H9 (cell line): ENCODE data around the gene TMEM120A. TPM values are rescaled to one million over a fixed set of nuclear protein-coding genes. Genes with fewer than 3 reads are reported as not detected.
A peak's percentile ranks its signal among the peaks of the same experiment; 100 is the strongest.
"Not testable (repeated sequence)": the region's sequence is repeated elsewhere in the genome, so short reads cannot be mapped to it uniquely, and the experiment has no call there.

Experiments
- DNase-seq: peaks from one replicate; pipeline ENCODE4 v3.0.0-alpha.2; 2017
- H2AFZ ChIP-seq: one replicate; pipeline ENCODE4 v1.6.1; 2013; ENCODE audit warnings: mild to moderate bottlenecking, low read length, control low read depth, moderate library complexity
- H2AK5ac ChIP-seq: 2 replicates; pipeline ENCODE4 v1.6.1; 2013; ENCODE audit warnings: low read length, control low read depth, mixed read lengths; ENCODE audit not compliant: insufficient read length
- H2BK120ac ChIP-seq: one replicate; pipeline ENCODE4 v1.6.1; 2013; ENCODE audit warnings: low read depth, mild to moderate bottlenecking, low read length, control low read depth, inconsistent platforms; ENCODE audit not compliant: poor library complexity, severe bottlenecking
- H2BK12ac ChIP-seq: 2 replicates; pipeline ENCODE4 v1.6.1; 2013; ENCODE audit warnings: low read length, control low read depth, mixed read lengths, low read depth; ENCODE audit not compliant: insufficient read length
- H2BK15ac ChIP-seq: 2 replicates; pipeline ENCODE4 v1.6.1; 2013; ENCODE audit warnings: low read depth, low read length, control low read depth
- H2BK20ac ChIP-seq: one replicate; pipeline ENCODE4 v1.6.1; 2013; ENCODE audit warnings: low read depth, mild to moderate bottlenecking, low read length, control low read depth, inconsistent platforms; ENCODE audit not compliant: poor library complexity, severe bottlenecking
- H2BK5ac ChIP-seq: 2 replicates; pipeline ENCODE4 v1.6.1; 2013; ENCODE audit warnings: low read length, control low read depth, mixed read lengths; ENCODE audit not compliant: insufficient read length
- H3K14ac ChIP-seq: 2 replicates; pipeline ENCODE4 v1.6.1; 2013; ENCODE audit warnings: low read length, control low read depth; ENCODE audit not compliant: insufficient read depth
- H3K18ac ChIP-seq: 2 replicates; pipeline ENCODE4 v1.6.1; 2013; ENCODE audit warnings: low read depth, mild to moderate bottlenecking, mixed read lengths, low read length, control low read depth; ENCODE audit not compliant: insufficient read length
- H3K23ac ChIP-seq: 2 replicates; pipeline ENCODE4 v1.6.1; 2013; ENCODE audit warnings: low read length, control low read depth, mixed read lengths, low read depth; ENCODE audit not compliant: insufficient read length
- H3K23me2 ChIP-seq: 2 replicates; pipeline ENCODE4 v1.6.1; 2013; ENCODE audit warnings: low read depth, mild to moderate bottlenecking, mixed read lengths, low read length, control low read depth; ENCODE audit not compliant: insufficient read length, poor library complexity, severe bottlenecking
- H3K27ac ChIP-seq: 2 replicates; pipeline ENCODE4 v1.5.1; 2013; ENCODE audit warnings: low read length, control low read depth, mixed read lengths, low read depth; ENCODE audit not compliant: insufficient read length
- H3K27me3 ChIP-seq: 2 replicates; pipeline ENCODE4 v1.6.1; 2013; ENCODE audit warnings: low read length, control low read depth, inconsistent platforms; ENCODE audit not compliant: insufficient read depth
- H3K4ac ChIP-seq: 2 replicates; pipeline ENCODE4 v1.6.1; 2013; ENCODE audit warnings: low read depth, mild to moderate bottlenecking, control low read depth, inconsistent platforms, low read length, moderate library complexity
- H3K4me1 ChIP-seq: 2 replicates; pipeline ENCODE4 v1.6.1; 2013; ENCODE audit warnings: low read length, control low read depth, inconsistent platforms; ENCODE audit not compliant: insufficient read depth
- H3K4me2 ChIP-seq: 2 replicates; pipeline ENCODE4 v1.6.1; 2013; ENCODE audit warnings: low read length, control low read depth, mixed read lengths; ENCODE audit not compliant: insufficient read length, insufficient read depth
- H3K56ac ChIP-seq: 2 replicates; pipeline ENCODE4 v1.6.1; 2013; ENCODE audit warnings: low read depth, mild to moderate bottlenecking, mixed read lengths, low read length, control low read depth; ENCODE audit not compliant: insufficient read length
- H3K79me1 ChIP-seq: 2 replicates; pipeline ENCODE4 v1.6.1; 2013; ENCODE audit warnings: low read depth, mild to moderate bottlenecking, moderate library complexity, low read length, control low read depth, inconsistent platforms; ENCODE audit not compliant: insufficient read depth, poor library complexity, severe bottlenecking
- H3K79me2 ChIP-seq: 2 replicates; pipeline ENCODE4 v1.6.1; 2013; ENCODE audit warnings: low read length, control low read depth, inconsistent platforms; ENCODE audit not compliant: insufficient read depth
- H3K9ac ChIP-seq: 2 replicates; pipeline ENCODE4 v1.6.1; 2013; ENCODE audit warnings: low read length, control low read depth, mixed read lengths; ENCODE audit not compliant: insufficient read length; ENCODE audit errors: extremely low read depth
- H3K9me3 ChIP-seq: one replicate; pipeline ENCODE4 v1.6.1; 2013; ENCODE audit warnings: low read depth, low read length, inconsistent platforms; ENCODE audit not compliant: control insufficient read depth
- H3T11ph ChIP-seq: one replicate; pipeline ENCODE4 v1.6.1; 2013; ENCODE audit warnings: mild to moderate bottlenecking, low read length, control low read depth, inconsistent platforms
- H4K20me1 ChIP-seq: one replicate; pipeline ENCODE4 v1.6.1; 2013; ENCODE audit not compliant: control insufficient read depth, insufficient read length, insufficient read depth
- H4K5ac ChIP-seq: 2 replicates; pipeline ENCODE4 v1.6.1; 2013; ENCODE audit warnings: low read depth, mild to moderate bottlenecking, mixed read lengths, low read length, control low read depth; ENCODE audit not compliant: insufficient read length
- H4K8ac ChIP-seq: replicated peaks from 2 replicates; pipeline ENCODE4 v1.6.1; 2013; ENCODE audit warnings: low read length, control low read depth, mixed read lengths, low read depth; ENCODE audit not compliant: insufficient read length
- H4K91ac ChIP-seq: 2 replicates; pipeline ENCODE4 v1.6.1; 2013; ENCODE audit warnings: low read depth, mild to moderate bottlenecking, moderate library complexity, mixed read lengths, low read length, control low read depth; ENCODE audit not compliant: insufficient read length
- H3K27ac Mint-ChIP-seq, 3 experiments: 2 replicates in 2 of 3; 3 replicates in 1 of 3; pipeline ENCODE4 v1.8.0; 2020 to 2021; ENCODE audit warnings: mixed read lengths in 3 of 3, mild to moderate bottlenecking in 1 of 3, moderate library complexity in 1 of 3
- H3K27me3 Mint-ChIP-seq: 2 replicates; pipeline ENCODE4 v1.8.0; 2021; ENCODE audit warnings: low read depth, mild to moderate bottlenecking, moderate library complexity, mixed read lengths
- H3K36me3 Mint-ChIP-seq, 3 experiments: 2 replicates in 2 of 3; 3 replicates in 1 of 3; pipeline ENCODE4 v1.8.0; 2020 to 2021; ENCODE audit warnings: low read depth in 3 of 3, mixed read lengths in 3 of 3; ENCODE audit not compliant: insufficient read depth in 1 of 3
- H3K4me1 Mint-ChIP-seq, 2 experiments: 2 replicates each; pipeline ENCODE4 v1.8.0; 2020; ENCODE audit warnings: mixed read lengths in 2 of 2
- H3K4me3 Mint-ChIP-seq, 2 experiments: 2 replicates in 1 of 2; 3 replicates in 1 of 2; pipeline ENCODE4 v1.8.0; 2020 to 2021; ENCODE audit warnings: mild to moderate bottlenecking in 2 of 2, mixed read lengths in 2 of 2, moderate library complexity in 1 of 2
- H3K9me3 Mint-ChIP-seq, 2 experiments: 2 replicates in 1 of 2; 3 replicates in 1 of 2; pipeline ENCODE4 v1.8.0; 2020; ENCODE audit warnings: mild to moderate bottlenecking in 2 of 2, mixed read lengths in 2 of 2, moderate library complexity in 1 of 2
- CTCF ChIP-seq: fragments of 200-600 bp; sonication (generic); conservative IDR thresholded peaks from 3 replicates; pipeline ENCODE4 v1.8.0; 2021; ENCODE audit warnings: antibody characterized with exemption, mild to moderate bottlenecking
- whole genome bisulfite sequencing: extraction: QIAGEN DNeasy Blood & Tissue Kit; methylation state at CpG from one replicate; pipeline ENCODE4 v1.1.7; 2013; ENCODE audit warnings: missing lambda C conversion rate, low lambda C conversion rate, mixed read lengths; ENCODE audit not compliant: insufficient read length; ENCODE audit errors: extremely low coverage; 5-methylcytosine and 5-hydroxymethylcytosine counted together
- total RNA-seq: library from RNA; stranded (reverse); gene quantifications from 2 replicates; pipeline ENCODE4 v1.2.1, GENCODE V29; 2021

TMEM120A gene
- total RNA-seq, 1 experiment from 2014 or later = 30.0 TPM

DNA sequence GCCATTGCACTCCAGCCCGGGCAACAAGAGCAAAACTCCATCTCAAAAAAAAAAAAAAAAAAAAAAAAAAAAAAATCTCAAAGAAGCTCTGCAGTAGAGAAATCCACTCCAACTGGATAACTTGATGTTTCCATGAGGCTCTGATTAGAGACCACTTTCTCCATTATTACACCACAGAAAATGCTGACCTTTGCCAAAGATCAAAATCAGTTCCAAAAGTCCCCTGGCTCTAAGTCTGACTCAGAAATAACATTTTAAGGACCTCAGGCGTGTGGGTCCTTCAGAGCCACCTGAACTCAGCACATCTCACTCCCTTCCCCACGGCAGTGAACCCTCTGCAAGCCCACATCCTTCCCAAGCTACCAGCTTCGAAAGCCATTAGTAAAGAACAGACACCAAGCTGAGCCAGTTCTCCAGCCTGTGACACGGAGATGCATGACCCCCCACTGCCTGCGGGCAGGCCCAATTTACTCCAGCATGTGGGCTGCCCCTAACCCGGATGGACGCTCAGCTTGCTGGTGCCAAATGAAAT, 13.8 kb upstream of the TMEM120A start:
- no peaks in the 10 kb centered on the region for H3K9me3 Mint-ChIP-seq
- Histone ChIP-seq H2BK12ac (no peak overlapping the region), H3K14ac (no peak overlapping the region), H3K27ac (no peak overlapping the region), H2AFZ (no peak overlapping the region), H3K23ac (no peak overlapping the region), H3K79me1 (no peaks in the 10 kb centered on the region), H2BK15ac (no peak overlapping the region), H3K4me1 (no peaks in the 10 kb centered on the region), H2BK5ac (no peak overlapping the region), H3K18ac (no peak overlapping the region), H2BK120ac (no peak overlapping the region), H4K8ac (no peak overlapping the region), H2AK5ac (no peak overlapping the region), H4K5ac (no peak overlapping the region), H3K4me2 (no peak overlapping the region), H3K56ac (no peak overlapping the region), H3K79me2 (no peaks in the 10 kb centered on the region), H3K27me3 (no peaks in the 10 kb centered on the region), H3K23me2 (no peaks in the 10 kb centered on the region), H3K4ac (no peak overlapping the region), H3K9me3 (no peaks in the 10 kb centered on the region), H4K20me1 (no peaks in the 10 kb centered on the region), H3T11ph (no peak overlapping the region), H2BK20ac (no peak overlapping the region), H3K9ac (no peak overlapping the region), H4K91ac (no peak overlapping the region)
- H3K4me3 Mint-ChIP-seq = no peak overlapping the region
- WGBS = no CpG with 5 or more reads among the region's 8 CpGs
- DNase-seq = no peak
- H3K4me1 Mint-ChIP-seq = 0 out of 4 replicates have a peak, but pooled peaks cover 0 to 2% of the 10 kb centered on the region in 2 experiments
- TF ChIP-seq CTCF = no peak
- no peaks in the 10 kb centered on the region for H3K27me3 Mint-ChIP-seq
- peaks cover 9 to 14% (median 13%) of the 10 kb centered on the region in 3 experiments; a peak in 6 of 7 replicates for H3K36me3 Mint-ChIP-seq
- peak overlapping the region in 2 of 3 experiments; percentile 54 to 69; a peak in 4 of 7 replicates for H3K27ac Mint-ChIP-seq

- H4K20me1 ChIP-seq, H3K4me3 Mint-ChIP-seq, H2AK5ac ChIP-seq, H2BK20ac ChIP-seq, H2BK12ac ChIP-seq, H3K27me3 Mint-ChIP-seq, H2BK120ac ChIP-seq, H3K79me2 ChIP-seq, H2BK5ac ChIP-seq, H2BK15ac ChIP-seq, H3K23me2 ChIP-seq, H3K27me3 ChIP-seq, H3K27ac ChIP-seq, H4K91ac ChIP-seq, H3K4me1 Mint-ChIP-seq, H3K79me1 ChIP-seq, H3K14ac ChIP-seq, H3K4ac ChIP-seq, H3K9ac ChIP-seq, DNase-seq, H3K4me2 ChIP-seq, H3K9me3 Mint-ChIP-seq, H3K18ac ChIP-seq, H3T11ph ChIP-seq, H2AFZ ChIP-seq, H3K23ac ChIP-seq, H3K4me1 ChIP-seq, H3K9me3 ChIP-seq, H4K8ac ChIP-seq, H3K56ac ChIP-seq, H3K27ac Mint-ChIP-seq, H4K5ac ChIP-seq: not testable (repeated sequence)
- H3K36me3 Mint-ChIP-seq = peaks cover 13 to 32% (median 17%) of the 10 kb centered on the region in 3 experiments
- no CpG with 5 or more reads among the region's 4 CpGs for WGBS
Observed at GRCh38 chr7:76005004-76005403, 10.6 kb upstream of the TMEM120A start.
